ENCODE data around the gene AFAP1L1. TPM values are rescaled to one million over a fixed set of nuclear protein-coding genes. Genes with fewer than 3 reads are reported as not detected.

AFAP1L1 gene
- total and polyA plus RNA-seq, 10 of the 15 experiments (the other 5 are each of a cell fraction or from before 2014, with no cell fraction given): 0.11 TPM; not detected in 9

GRCh38 chr5:149228618-149229297 lies 42.9 kb upstream of the AFAP1L1 start:
- no peak for TF ChIP-seq IRF3 (IDR thresholded peaks at IDR 0.05)
- 0 out of 6 replicates have a peak, but pooled peaks of 1 of the 3 experiments have one; percentile 5 for TF ChIP-seq CTCF (IDR thresholded peaks at IDR 0.05 in 2 of 3, conservative IDR thresholded peaks at IDR 0.05 in 1 of 3; ENCODE audit: control insufficient read depth in 2 of 3, extremely low read depth in 1 of 3, insufficient read depth in 1 of 3, low read depth in 3 of 3, low read length in 3 of 3)
- ChIA-PET POLR2A (no interaction called here), SMC1A (ENCODE audit: uncharacterized antibody, unreplicated experiment) (no interaction called here), RAD21 (ENCODE audit: unreplicated experiment) (no interaction called here), CTCF (no interaction called here)
- no peak overlapping the region for H3K4me3 ChIP-seq
- intact Hi-C loops (cut with micrococcal nuclease; ENCODE audit: unreplicated experiment): no loop called here
- no peak overlapping the region for H3K27ac ChIP-seq (ENCODE audit: control insufficient read depth, insufficient read depth)
- ATAC-seq: peak; percentile 21; the same call in 1 of the 3 replicates
- H3K9ac ChIP-seq (ENCODE audit: control insufficient read depth, insufficient read depth, low read length): no peak overlapping the region
- DNase-seq (ENCODE audit: low read depth, low spot score): no peak
- no peaks in the 10 kb centered on the region for H4K20me1 ChIP-seq (ENCODE audit: control insufficient read depth, insufficient read depth)
- H3K27me3 ChIP-seq (replicated peaks in 1 of 2; ENCODE audit: control insufficient read depth in 2 of 2, insufficient read depth in 2 of 2, low read length in 1 of 2): peaks cover 2 to 3% of the 10 kb centered on the region in 2 experiments; a peak in 3 of 4 replicates
- H3K4me1 ChIP-seq (ENCODE audit: control insufficient read depth, insufficient read depth, low read length): no peaks in the 10 kb centered on the region
- H2AFZ ChIP-seq (ENCODE audit: control insufficient read depth, low read depth, low read length): no peak overlapping the region
- no peaks in the 10 kb centered on the region for H3K79me2 ChIP-seq (ENCODE audit: control insufficient read depth, insufficient read depth, low read length)
- no peak overlapping the region for H3K4me2 ChIP-seq (ENCODE audit: control insufficient read depth, insufficient read depth)
- no peak for FAIRE-seq
- no peaks in the 10 kb centered on the region for H3K9me3 ChIP-seq (replicated peaks; ENCODE audit: control insufficient read depth, insufficient read depth, low read length)
- BruUV-seq (replicated peaks): no TSS peak
- no peaks in the 10 kb centered on the region for H3K36me3 ChIP-seq (ENCODE audit: control insufficient read depth in 2 of 2, insufficient read depth in 2 of 2, low read length in 1 of 2)
- in situ Hi-C loops (cut with MboI): no loop called here
- WGBS (ENCODE audit: insufficient coverage, insufficient replicate concordance, low lambda C conversion rate, missing lambda C conversion rate): 17% methylated on average over 5 of the region's 5 CpGs

All from GM12878 (cell line).